ENCODE data around the gene CELA2A. TPM values are rescaled to one million over a fixed set of nuclear protein-coding genes. Genes with fewer than 3 reads are reported as not detected.

The CELA2A gene
- total and polyA plus RNA-seq, 2 donors (not counting 3 experiments of a cell fraction or from before 2014, with no cell fraction given), result not detected

GRCh38 chr1:15488371-15488770 lies 31.8 kb downstream of the CELA2A start:
- DNase-seq (ENCODE audit: low read depth, low spot score), result no peak
- no peaks in the 10 kb centered on the region for H3K79me2 ChIP-seq (ENCODE audit: control insufficient read depth, insufficient read depth, low read length)
- no peak overlapping the region for H3K27ac ChIP-seq (ENCODE audit: insufficient read depth, low read depth, low read length)
- BruUV-seq (replicated peaks), result no TSS peak
- H3K4me2 ChIP-seq (ENCODE audit: insufficient read depth, low read length), result no peak overlapping the region
- no peak overlapping the region for H2AFZ ChIP-seq (ENCODE audit: low read depth, low read length)
- dilution Hi-C loops (cut with MboI; ENCODE audit: extremely low pct_ligation_motif_present, low sequenced_read_pairs) (no loop called here), intact Hi-C loops (cut with micrococcal nuclease) (no loop called here)
- H3K27me3 ChIP-seq (ENCODE audit: control insufficient read depth in 2 of 2, insufficient read depth in 2 of 2, low read length in 2 of 2), result no peaks in the 10 kb centered on the region
- TF ChIP-seq JUN (IDR thresholded peaks at IDR 0.05; ENCODE audit: borderline replicate concordance, insufficient read depth, insufficient read length, low read depth), result no peak
- no peak for TF ChIP-seq POLR2AphosphoS5 (IDR thresholded peaks at IDR 0.05; ENCODE audit: insufficient read depth, low read depth, low read length)
- TF ChIP-seq, protein P1, sequence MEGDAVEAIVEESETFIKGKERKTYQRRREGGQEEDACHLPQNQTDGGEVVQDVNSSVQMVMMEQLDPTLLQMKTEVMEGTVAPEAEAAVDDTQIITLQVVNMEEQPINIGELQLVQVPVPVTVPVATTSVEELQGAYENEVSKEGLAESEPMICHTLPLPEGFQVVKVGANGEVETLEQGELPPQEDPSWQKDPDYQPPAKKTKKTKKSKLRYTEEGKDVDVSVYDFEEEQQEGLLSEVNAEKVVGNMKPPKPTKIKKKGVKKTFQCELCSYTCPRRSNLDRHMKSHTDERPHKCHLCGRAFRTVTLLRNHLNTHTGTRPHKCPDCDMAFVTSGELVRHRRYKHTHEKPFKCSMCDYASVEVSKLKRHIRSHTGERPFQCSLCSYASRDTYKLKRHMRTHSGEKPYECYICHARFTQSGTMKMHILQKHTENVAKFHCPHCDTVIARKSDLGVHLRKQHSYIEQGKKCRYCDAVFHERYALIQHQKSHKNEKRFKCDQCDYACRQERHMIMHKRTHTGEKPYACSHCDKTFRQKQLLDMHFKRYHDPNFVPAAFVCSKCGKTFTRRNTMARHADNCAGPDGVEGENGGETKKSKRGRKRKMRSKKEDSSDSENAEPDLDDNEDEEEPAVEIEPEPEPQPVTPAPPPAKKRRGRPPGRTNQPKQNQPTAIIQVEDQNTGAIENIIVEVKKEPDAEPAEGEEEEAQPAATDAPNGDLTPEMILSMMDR (IDR thresholded peaks at IDR 0.05; ENCODE audit: extremely low read depth in 1 of 2, insufficient read depth in 1 of 2, low read depth in 1 of 2, low read length in 2 of 2), result no peak
- TF ChIP-seq, protein P2, sequence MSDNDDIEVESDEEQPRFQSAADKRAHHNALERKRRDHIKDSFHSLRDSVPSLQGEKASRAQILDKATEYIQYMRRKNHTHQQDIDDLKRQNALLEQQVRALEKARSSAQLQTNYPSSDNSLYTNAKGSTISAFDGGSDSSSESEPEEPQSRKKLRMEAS (IDR thresholded peaks at IDR 0.05; ENCODE audit: insufficient read depth, insufficient read length), result no peak
- TF ChIP-seq MYC (IDR thresholded peaks at IDR 0.05; ENCODE audit: low read depth, low read length), result no peak
- TF ChIP-seq POLR2A (IDR thresholded peaks at IDR 0.05; ENCODE audit: low read depth, low read length), result no peak
- TF ChIP-seq GATA2 (IDR thresholded peaks at IDR 0.05; ENCODE audit: insufficient read depth, insufficient read length, low read depth, low read length), result no peak
- TF ChIP-seq EZH2 (IDR thresholded peaks at IDR 0.05; ENCODE audit: borderline replicate concordance, low read depth, low read length, severe bottlenecking), result no peak
- no peak for TF ChIP-seq FOS (IDR thresholded peaks at IDR 0.05; ENCODE audit: borderline replicate concordance, insufficient read depth, low read length)
- no peaks in the 10 kb centered on the region for H3K9me3 ChIP-seq (replicated peaks; ENCODE audit: control insufficient read depth, insufficient read depth, low read length)
- CTCF ChIA-PET, result no interaction called here
- no peak overlapping the region for H3K9ac ChIP-seq (replicated peaks; ENCODE audit: extremely low read depth, insufficient read depth, low read length)
- H3K9me1 ChIP-seq (replicated peaks; ENCODE audit: control insufficient read depth, extremely low read depth, insufficient read depth, low read length), result no peaks in the 10 kb centered on the region
- peaks cover 0 to 3% of the 10 kb centered on the region in 2 experiments for H3K36me3 ChIP-seq (ENCODE audit: control insufficient read depth in 2 of 2, extremely low read depth in 1 of 2, insufficient read depth in 2 of 2, low read length in 2 of 2)
- H3K4me1 ChIP-seq (ENCODE audit: control insufficient read depth, extremely low read depth, insufficient read depth, low read length), result peaks cover 2% of the 10 kb centered on the region
- POLR2A ChIA-PET, result no interaction called here
- no peaks in the 10 kb centered on the region for H4K20me1 ChIP-seq (replicated peaks; ENCODE audit: control insufficient read depth, extremely low read depth, insufficient read depth, low read length)
- no peak overlapping the region for H3K4me3 ChIP-seq (replicated peaks in 1 of 3; ENCODE audit: insufficient read depth in 1 of 3, low read depth in 1 of 3, low read length in 3 of 3)
- no peak for FAIRE-seq

All from endothelial cell of umbilical vein (primary cell).